GM12878 (cell line): ENCODE data around the gene NCAPD3. TPM values are rescaled to one million over a fixed set of nuclear protein-coding genes. Genes with fewer than 3 reads are reported as not detected.

Source experiments
- ATAC-seq: fragments of 200-7000 bp; cut with Tn5 transposase; 3 replicates; pipeline ENCODE4 v1.9.1; 2020; ENCODE audit warnings: mild to moderate bottlenecking, moderate library complexity
- BruUV-seq: library from RNA; stranded (reverse); fragments of 400-500 nt; replicated peaks from 2 replicates; lab custom pipeline; 2021; lab: Mats Ljungman, UMichigan
- CTCF ChIA-PET: fragments of 300-600 bp; sonication (Branson Sonifier 250); formaldehyde crosslinking; extraction: SDS; loops from one replicate; lab custom pipeline; 2021; ENCODE audit warnings: inconsistent platforms; lab: Yijun Ruan, JAX
- POLR2A ChIA-PET: fragments of 350-600 bp; formaldehyde crosslinking; extraction: SDS; loops from one replicate; lab custom pipeline; 2021; ENCODE audit warnings: inconsistent platforms; lab: Charles Lee
- RAD21 ChIA-PET: fragments of 300-600 bp; sonication (Branson Sonifier 250); formaldehyde crosslinking; loops from one replicate; lab custom pipeline; 2023; ENCODE audit warnings: antibody characterized with exemption; ENCODE audit not compliant: unreplicated experiment; lab: Charles Lee
- SMC1A ChIA-PET: fragments of 300-600 bp; sonication (Branson Sonifier 250); formaldehyde crosslinking; loops from one replicate; lab custom pipeline; 2023; ENCODE audit not compliant: unreplicated experiment, uncharacterized antibody; lab: Charles Lee
- DNase-seq: peaks from one replicate; pipeline ENCODE4 v3.0.0-alpha.2; 2011; ENCODE audit warnings: low read depth, low spot score
- FAIRE-seq: peaks from 3 replicates; lab custom pipeline; 2011; peaks lifted over from hg19 to GRCh38; lab: Jason Lieb, UNC
- H2AFZ ChIP-seq: 2 replicates; pipeline ENCODE4 v1.6.0; 2011; ENCODE audit warnings: low read depth, low read length, control low read depth; ENCODE audit not compliant: control insufficient read depth
- H3K27ac ChIP-seq: 2 replicates; pipeline ENCODE4 v1.5.1; 2011; ENCODE audit warnings: control low read depth; ENCODE audit not compliant: control insufficient read depth, insufficient read depth
- H3K27me3 ChIP-seq, 2 experiments: replicated peaks in 1 of 2; 2 replicates each; pipeline versions ENCODE4 v1.6.0 to v1.6.1; 2011; ENCODE audit warnings: low read length in 1 of 2; ENCODE audit not compliant: control insufficient read depth in 2 of 2, insufficient read depth in 2 of 2
- H3K36me3 ChIP-seq, 2 experiments: 2 replicates each; pipeline ENCODE4 v1.5.1; 2011; ENCODE audit warnings: low read length in 1 of 2; ENCODE audit not compliant: control insufficient read depth in 2 of 2, insufficient read depth in 2 of 2
- H3K4me1 ChIP-seq: 2 replicates; pipeline ENCODE4 v1.6.1; 2011; ENCODE audit warnings: mild to moderate bottlenecking, low read length, moderate library complexity, mixed read lengths; ENCODE audit not compliant: control insufficient read depth, insufficient read depth
- H3K4me2 ChIP-seq: 2 replicates; pipeline ENCODE4 v1.6.0; 2011; ENCODE audit warnings: control low read depth; ENCODE audit not compliant: control insufficient read depth, insufficient read depth
- H3K4me3 ChIP-seq: fragments of 200-600 bp; sonication (generic); 2 replicates; pipeline ENCODE4 v1.5.1; 2016
- H3K79me2 ChIP-seq: 2 replicates; pipeline ENCODE4 v1.6.0; 2011; ENCODE audit warnings: low read length; ENCODE audit not compliant: control insufficient read depth, insufficient read depth
- H3K9ac ChIP-seq: 2 replicates; pipeline ENCODE4 v1.8.0; 2011; ENCODE audit warnings: low read length, control low read depth, mixed read lengths; ENCODE audit not compliant: control insufficient read depth, insufficient read depth
- H3K9me3 ChIP-seq: replicated peaks from 3 replicates; pipeline ENCODE4 v1.5.1; 2011; ENCODE audit warnings: mild to moderate bottlenecking, low read length; ENCODE audit not compliant: control insufficient read depth, insufficient read depth
- H4K20me1 ChIP-seq: 2 replicates; pipeline ENCODE4 v1.6.0; 2011; ENCODE audit not compliant: control insufficient read depth, insufficient read depth
- BHLHE40 ChIP-seq, 2 experiments: fragments of 450-650 bp in 1 of 2; IDR thresholded peaks; 2 replicates each; pipeline ENCODE4 v1.6.1; 2011 to 2017; ENCODE audit warnings: low read depth in 2 of 2, borderline replicate concordance in 1 of 2, improper control_type of control experiment in 1 of 2, low read length in 1 of 2, mild to moderate bottlenecking in 1 of 2
- FOXM1 ChIP-seq: IDR thresholded peaks from 2 replicates; pipeline ENCODE4 v1.6.1; 2012; ENCODE audit warnings: low read depth, mild to moderate bottlenecking, inconsistent platforms, low read length, moderate library complexity
- KLF5 ChIP-seq: fragments of 450-650 bp; IDR thresholded peaks from 2 replicates; pipeline ENCODE4 v1.6.1; 2014; ENCODE audit warnings: mild to moderate bottlenecking; ENCODE audit not compliant: partially characterized antibody
- MXI1 ChIP-seq: fragments of 150-350 bp; IDR thresholded peaks from 2 replicates; pipeline ENCODE4 v1.6.1; 2011; ENCODE audit warnings: low read depth, mild to moderate bottlenecking, inconsistent platforms, low read length, improper control_type of control experiment
- MYC ChIP-seq: IDR thresholded peaks from 2 replicates; pipeline ENCODE4 v1.6.1; 2011; ENCODE audit warnings: mild to moderate bottlenecking, low read length, moderate library complexity, inconsistent platforms; ENCODE audit not compliant: insufficient read depth, insufficient replicate concordance, insufficient read length, severe bottlenecking
- NFIC ChIP-seq: IDR thresholded peaks from 2 replicates; pipeline ENCODE4 v1.6.1; 2012; ENCODE audit warnings: low read depth, mild to moderate bottlenecking, inconsistent platforms, low read length, moderate library complexity
- NFYA ChIP-seq: IDR thresholded peaks from 2 replicates; pipeline ENCODE4 v1.6.1; 2011; ENCODE audit warnings: low read depth, mild to moderate bottlenecking, low read length, improper control_type of control experiment, borderline replicate concordance
- NR2F1 ChIP-seq: fragments of 450-650 bp; conservative IDR thresholded peaks from 2 replicates; pipeline ENCODE4 v1.6.1; 2017; ENCODE audit warnings: mild to moderate bottlenecking
- PAX5 ChIP-seq: IDR thresholded peaks from 2 replicates; pipeline ENCODE4 v1.6.1; 2011; ENCODE audit warnings: low read depth, low read length, borderline replicate concordance
- RBBP5 ChIP-seq: fragments of 200-600 bp; sonication (generic); conservative IDR thresholded peaks from 2 replicates; pipeline ENCODE4 v1.6.1; 2016
- RCOR1 ChIP-seq: conservative IDR thresholded peaks from 2 replicates; pipeline ENCODE4 v1.6.1; 2012; ENCODE audit warnings: low read depth, low read length, improper control_type of control experiment
- SMAD5 ChIP-seq: IDR thresholded peaks from 2 replicates; pipeline ENCODE4 v1.6.1; 2016; ENCODE audit warnings: antibody characterized with exemption, low read depth
- SUZ12 ChIP-seq: fragments of 200-600 bp; sonication (generic); IDR thresholded peaks from one replicate; pipeline ENCODE4 v1.6.1; 2018; ENCODE audit warnings: antibody characterized with exemption, mild to moderate bottlenecking; ENCODE audit not compliant: unreplicated experiment
- TCF3 ChIP-seq: IDR thresholded peaks from 2 replicates; pipeline ENCODE4 v1.6.1; 2012; ENCODE audit warnings: low read depth, mild to moderate bottlenecking, low read length, borderline replicate concordance; ENCODE audit not compliant: insufficient read depth
- ZNF687 ChIP-seq: fragments of 450-650 bp; IDR thresholded peaks from 2 replicates; pipeline ENCODE4 v1.6.1; 2017; ENCODE audit warnings: mild to moderate bottlenecking, moderate library complexity
- ZSCAN29 ChIP-seq: fragments of 450-650 bp; IDR thresholded peaks from 2 replicates; pipeline ENCODE4 v1.6.1; 2017; ENCODE audit warnings: mild to moderate bottlenecking, moderate library complexity
- WGBS: methylation state at CpG from one replicate; pipeline ENCODE4 v1.1.6; 2016; ENCODE audit warnings: low lambda C conversion rate; ENCODE audit not compliant: insufficient replicate concordance, insufficient coverage; ENCODE audit errors: missing lambda C conversion rate; 5-methylcytosine and 5-hydroxymethylcytosine counted together
- in situ Hi-C: fragments of 300-500 bp; cut with MboI; formaldehyde crosslinking; loops from 9 replicates; pipeline ENCODE4 v1.14.3; 2018; ENCODE audit warnings: mixed read lengths
- intact Hi-C: fragments of 100-400 bp; cut with micrococcal nuclease; formaldehyde crosslinking; loops from one replicate; pipeline ENCODE4 v1.14.2; 2022; ENCODE audit not compliant: unreplicated experiment
- polyA plus RNA-seq, 11 experiments: library from polyadenylated mRNA; depleted of rRNA in 4 of 11; unstranded in 6 of 11; stranded (reverse) in 5 of 11; fragments of >200 nt; fragmentation: Nextera tagmentation in 4 of 11; fragmentation: Illumina TruSeq in 1 of 11; extraction: Ambion mirVana in 4 of 11; extraction: Trizol in 1 of 11; gene quantifications; 1 replicate in 1 of 11; 2 replicates in 10 of 11; pipeline versions ENCODE4 v1.2.1 to v1.2.3, GENCODE V29; 2011 to 2016; ENCODE audit warnings: inconsistent platforms in 2 of 11, missing spikeins in 2 of 11, low read depth in 1 of 11
- total RNA-seq, 4 experiments: library from RNA; depleted of rRNA in 3 of 4; stranded (reverse); fragments of >200 nt in 3 of 4; fragmentation: Illumina TruSeq in 1 of 4; extraction: Trizol in 1 of 4; gene quantifications; 2 replicates each; pipeline versions ENCODE4 v1.2.1 to v1.2.3, GENCODE V29; 2013 to 2021

Gene NCAPD3
- total and polyA plus RNA-seq, 10 of the 15 experiments (the other 5 are each of a cell fraction or from before 2014, with no cell fraction given), result 14.9 to 58.2 (median 48.2) TPM

DNA sequence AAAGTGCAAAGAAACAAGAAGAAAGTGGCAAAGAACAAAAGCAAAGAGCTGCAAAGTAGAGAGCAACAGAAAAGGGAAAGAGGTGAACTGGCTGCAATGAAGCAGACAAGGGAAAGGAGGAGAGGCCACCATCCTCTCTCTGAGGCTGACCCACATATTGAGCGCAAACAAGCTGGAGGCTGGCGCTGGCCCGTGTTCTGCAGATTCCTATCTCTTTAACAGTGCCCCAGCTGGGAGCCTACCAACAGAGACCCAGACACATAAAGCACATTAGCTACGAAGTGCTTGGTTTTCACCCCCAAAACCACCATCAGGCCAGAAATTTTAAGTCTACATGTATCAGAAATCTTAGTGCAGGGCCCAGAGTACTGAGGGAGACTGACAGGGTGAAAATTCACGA is 17.6 kb downstream of the NCAPD3 start:
- ChIA-PET SMC1A (interaction anchor here (0.6 to 1.9 kb wide), 2 partner anchors 11 to 17 kb away, joined by 3 to 6 read pairs; partner anchors contain the start of gene NCAPD3), RAD21 (no interaction called here), POLR2A (no interaction called here)
- H3K4me1 ChIP-seq, result no peaks in the 10 kb centered on the region
- no TSS peak for BruUV-seq
- DNase-seq (no peak), ATAC-seq (no peak)
- H3K27ac ChIP-seq, result no peak overlapping the region
- H3K36me3 ChIP-seq, result peaks cover 11 to 33% of the 10 kb centered on the region in 2 experiments
- no peaks in the 10 kb centered on the region; the same call in 1 of the 2 replicates for H4K20me1 ChIP-seq
- WGBS, result 100% methylated on average over 5 of the region's 5 CpGs
- no peaks in the 10 kb centered on the region for H3K27me3 ChIP-seq
- H3K9ac ChIP-seq, result no peak overlapping the region
- TF ChIP-seq NR2F1 (no peak), RBBP5 (no peak), SUZ12 (no peak), ZNF687 (no peak), PAX5 (no peak), FOXM1 (no peak), BHLHE40 (IDR thresholded peaks at IDR 0.05; ENCODE audit: borderline replicate concordance in 1 of 2, low read depth in 2 of 2, low read length in 1 of 2) (no peak), NFYA (no peak), KLF5 (no peak), TCF3 (no peak), MYC (no peak), ZSCAN29 (no peak), SMAD5 (no peak), NFIC (no peak), RCOR1 (no peak), MXI1 (no peak)
- TF ChIP-seq, all 136 proteins: peak for 0
- in situ Hi-C loops, result no loop called here
- Histone ChIP-seq H3K4me2 (no peak overlapping the region), H3K79me2 (no peaks in the 10 kb centered on the region; the same call in 1 of the 2 replicates), H3K4me3 (no peak overlapping the region), H3K9me3 (no peaks in the 10 kb centered on the region), H2AFZ (no peak overlapping the region)
- FAIRE-seq, result no peak
- CTCF ChIA-PET, result interaction anchor here (1.4 to 6.7 kb wide), 3 partner anchors 11 to 38 kb away, joined by 4 to 56 read pairs (median 16); no protein-coding TSS in a partner anchor
- intact Hi-C loops, result loop anchor here (10.0 kb wide), 2 partner anchors 49 to 149 kb away; partner anchors contain the start of genes ACAD8 and THYN1
